ENCODE data around the gene CRYGB.

- TF ChIP-seq CTCF (IDR thresholded peaks at IDR 0.05 in 2 of 3, conservative IDR thresholded peaks at IDR 0.05 in 1 of 3; ENCODE audit: borderline replicate concordance in 1 of 3, insufficient read depth in 1 of 3, low read depth in 2 of 3, low read length in 2 of 3) = no peak
- no peak for TF ChIP-seq RAD21 (IDR thresholded peaks at IDR 0.05; ENCODE audit: low read depth)
- no peak for TF ChIP-seq EZH2 (IDR thresholded peaks at IDR 0.05)
- no peak for TF ChIP-seq JUND (IDR thresholded peaks at IDR 0.05)
- TF ChIP-seq POLR2A (IDR thresholded peaks at IDR 0.05; ENCODE audit: borderline replicate concordance, extremely low read depth, insufficient read depth, insufficient read length) = no peak
- no peak for TF ChIP-seq SIN3A (IDR thresholded peaks at IDR 0.05; ENCODE audit: low read depth)
- no peak for TF ChIP-seq ZBTB33 (IDR thresholded peaks at IDR 0.05; ENCODE audit: extremely low read depth, insufficient replicate concordance, low read length)
- no peak for TF ChIP-seq YY1 (IDR thresholded peaks at IDR 0.05; ENCODE audit: extremely low read depth, insufficient replicate concordance, low read depth, low read length)
- no peak for TF ChIP-seq FOSL1 (IDR thresholded peaks at IDR 0.05; ENCODE audit: low read depth)
- no peak for TF ChIP-seq POLR2AphosphoS5 (IDR thresholded peaks at IDR 0.05; ENCODE audit: low read depth, low read length)
- TF ChIP-seq REST (IDR thresholded peaks at IDR 0.05; ENCODE audit: low read depth) = no peak
- TF ChIP-seq ZFX (IDR thresholded peaks at IDR 0.05) = no peak
- TF ChIP-seq CEBPB (IDR thresholded peaks at IDR 0.05; ENCODE audit: low read depth) = no peak
- no peak for TF ChIP-seq EZH2phosphoT487 (IDR thresholded peaks at IDR 0.05; ENCODE audit: borderline replicate concordance)
Observed at GRCh38 chr2:208098267-208098666, 47.7 kb downstream of the CRYGB start.
